HepG2 (cell line): ENCODE data around the gene ILRUN. TPM values are rescaled to one million over a fixed set of nuclear protein-coding genes. Genes with fewer than 3 reads are reported as not detected.
A peak's percentile ranks its signal among the peaks of the same experiment; 100 is the strongest.

Source experiments
- CBFB ChIP-seq: sonication (generic); formaldehyde crosslinking; IDR thresholded peaks from 2 replicates; pipeline ENCODE4 v1.4.0; 2020; ENCODE audit warnings: missing genetic modification reagents
- CCDC6 ChIP-seq: sonication (generic); formaldehyde crosslinking; IDR thresholded peaks from 2 replicates; pipeline ENCODE4 v1.8.1; 2022; ENCODE audit warnings: mild to moderate bottlenecking, missing genetic modification reagents, moderate library complexity
- ETV6 ChIP-seq: sonication (generic); formaldehyde crosslinking; conservative IDR thresholded peaks from 2 replicates; pipeline ENCODE4 v1.4.0; 2020; ENCODE audit warnings: missing genetic modification reagents
- FOXC1 ChIP-seq: sonication (generic); formaldehyde crosslinking; IDR thresholded peaks from 2 replicates; pipeline ENCODE4 v1.8.0; 2022; ENCODE audit warnings: mild to moderate bottlenecking, missing genetic modification reagents, borderline replicate concordance
- ISX ChIP-seq: sonication (generic); formaldehyde crosslinking; conservative IDR thresholded peaks from 2 replicates; pipeline ENCODE4 v1.5.0; 2020; ENCODE audit warnings: missing genetic modification reagents
- KLF12 ChIP-seq: sonication (generic); formaldehyde crosslinking; IDR thresholded peaks from 2 replicates; pipeline ENCODE4 v1.4.0; 2020; ENCODE audit warnings: missing genetic modification reagents, borderline replicate concordance
- KLF16 ChIP-seq, 2 experiments: sonication (generic) in 1 of 2; formaldehyde crosslinking in 1 of 2; IDR thresholded peaks; 2 replicates each; pipeline versions ENCODE4 v1.6.1 to v1.8.0; 2016 to 2023; ENCODE audit warnings: missing genetic modification reagents in 2 of 2, missing compliant biosample characterization in 1 of 2
- SP2 ChIP-seq: sonication (generic); formaldehyde crosslinking; IDR thresholded peaks from 2 replicates; pipeline ENCODE4 v1.5.1; 2020; ENCODE audit warnings: mild to moderate bottlenecking, missing genetic modification reagents
- TAF1 ChIP-seq: sonication (generic); formaldehyde crosslinking; IDR thresholded peaks from 2 replicates; pipeline ENCODE4 v1.4.0; 2020; ENCODE audit warnings: missing genetic modification reagents
- ZNF17 ChIP-seq: sonication (generic); formaldehyde crosslinking; IDR thresholded peaks from 2 replicates; pipeline ENCODE4 v1.5.0; 2020; ENCODE audit warnings: mild to moderate bottlenecking, missing genetic modification reagents
- ZNF20 ChIP-seq: sonication (generic); formaldehyde crosslinking; IDR thresholded peaks from 2 replicates; pipeline ENCODE4 v1.4.0; 2020; ENCODE audit warnings: mild to moderate bottlenecking, moderate library complexity, missing genetic modification reagents
- ZNF33A ChIP-seq: sonication (generic); formaldehyde crosslinking; IDR thresholded peaks from 2 replicates; pipeline ENCODE4 v1.5.1; 2020; ENCODE audit warnings: missing genetic modification reagents, mild to moderate bottlenecking, moderate library complexity, borderline replicate concordance
- ZNF496 ChIP-seq: sonication (generic); formaldehyde crosslinking; IDR thresholded peaks from 2 replicates; pipeline ENCODE4 v1.8.1; 2023; ENCODE audit warnings: mild to moderate bottlenecking, moderate library complexity, missing genetic modification reagents; ENCODE audit not compliant: insufficient replicate concordance
- ZNF543 ChIP-seq: sonication (generic); formaldehyde crosslinking; IDR thresholded peaks from 2 replicates; pipeline ENCODE4 v1.4.0; 2020; ENCODE audit warnings: mild to moderate bottlenecking, missing genetic modification reagents
- ZNF678 ChIP-seq: sonication (generic); formaldehyde crosslinking; IDR thresholded peaks from 2 replicates; pipeline ENCODE4 v1.4.0; 2020; ENCODE audit warnings: mild to moderate bottlenecking, missing genetic modification reagents
- ZNF7 ChIP-seq: IDR thresholded peaks from 2 replicates; pipeline ENCODE4 v1.6.1; 2016; ENCODE audit warnings: missing biosample characterization, missing genetic modification reagents
- polyA plus RNA-seq, 8 experiments: library from polyadenylated mRNA; depleted of rRNA in 3 of 8; stranded (reverse) in 7 of 8; unstranded in 1 of 8; fragments of >200 nt; fragmentation: Illumina TruSeq in 4 of 8; extraction: Trizol in 4 of 8; gene quantifications; 2 replicates each; pipeline versions ENCODE4 v1.2.1 to v1.2.3, GENCODE V29; 2011 to 2016; ENCODE audit warnings: low read depth in 4 of 8, missing spikeins in 1 of 8, mixed read lengths in 1 of 8; ENCODE audit not compliant: insufficient read depth in 1 of 8
- total RNA-seq, 5 experiments: library from RNA; depleted of rRNA; stranded (reverse); fragments of >200 nt; fragmentation: Illumina TruSeq; extraction: Trizol; gene quantifications; 2 replicates each; pipeline ENCODE4 v1.2.3, GENCODE V29; 2016; ENCODE audit warnings: low read depth in 1 of 5
- TF ChIP-seq, protein P1 (sequence below): sonication (generic); IDR thresholded peaks from 2 replicates; pipeline ENCODE4 v1.6.1; 2016; ENCODE audit warnings: low read depth, borderline replicate concordance
- TF ChIP-seq, protein P2 (sequence below): sonication (generic); formaldehyde crosslinking; conservative IDR thresholded peaks from 2 replicates; pipeline ENCODE4 v1.4.0; 2020; ENCODE audit warnings: mild to moderate bottlenecking, missing genetic modification reagents, moderate library complexity
- TF ChIP-seq, protein P3 (sequence below): sonication (generic); formaldehyde crosslinking; IDR thresholded peaks from 2 replicates; pipeline ENCODE4 v1.4.0; 2020; ENCODE audit warnings: mild to moderate bottlenecking, missing genetic modification reagents, borderline replicate concordance
- TF ChIP-seq, protein P4 (sequence below): sonication (generic); formaldehyde crosslinking; IDR thresholded peaks from 2 replicates; pipeline ENCODE4 v1.4.0; 2020; ENCODE audit warnings: missing genetic modification reagents, borderline replicate concordance

ILRUN gene
- total and polyA plus RNA-seq, 2 of the 13 experiments (the other 11 are each of a cell fraction or from before 2014, with no cell fraction given), result 45.5 to 66.6 TPM

DNA sequence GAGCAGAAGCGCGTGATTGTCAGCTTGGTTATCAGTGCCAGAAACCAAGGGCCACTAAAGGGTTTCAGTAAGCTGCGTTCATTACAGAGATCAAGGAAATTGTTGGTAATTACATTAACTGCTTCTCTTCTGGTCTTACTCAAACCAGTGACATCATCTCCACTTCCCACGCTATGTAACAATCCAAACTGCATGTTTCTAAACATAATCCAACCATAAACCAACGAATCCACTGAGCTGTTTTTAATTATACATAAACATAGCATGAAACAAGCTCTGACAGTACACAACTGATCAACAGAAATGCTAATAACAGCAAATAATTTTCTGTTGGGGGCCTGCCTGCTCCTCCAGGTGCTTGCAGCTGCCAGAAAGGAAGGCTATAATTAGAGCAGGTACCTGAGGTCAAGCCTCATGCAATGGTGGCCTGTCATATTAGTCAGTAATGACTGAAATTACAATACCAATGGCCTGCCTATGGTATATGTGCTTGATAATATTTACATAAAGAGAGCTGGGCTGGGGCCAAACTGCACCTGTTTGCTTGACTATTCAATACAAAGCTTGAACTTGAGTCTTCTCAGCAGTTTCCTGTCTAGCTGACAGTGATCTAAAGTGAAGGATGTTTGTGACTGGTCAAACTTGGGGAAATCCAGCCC is 40.1 kb downstream of the ILRUN start (continued):
- TF ChIP-seq ETV6 (CRISPR knock-in tag), result no peak
- TF ChIP-seq ZNF7, result no peak
- no peak for TF ChIP-seq ZNF496 (CRISPR knock-in tag)
- TF ChIP-seq, protein P1, sequence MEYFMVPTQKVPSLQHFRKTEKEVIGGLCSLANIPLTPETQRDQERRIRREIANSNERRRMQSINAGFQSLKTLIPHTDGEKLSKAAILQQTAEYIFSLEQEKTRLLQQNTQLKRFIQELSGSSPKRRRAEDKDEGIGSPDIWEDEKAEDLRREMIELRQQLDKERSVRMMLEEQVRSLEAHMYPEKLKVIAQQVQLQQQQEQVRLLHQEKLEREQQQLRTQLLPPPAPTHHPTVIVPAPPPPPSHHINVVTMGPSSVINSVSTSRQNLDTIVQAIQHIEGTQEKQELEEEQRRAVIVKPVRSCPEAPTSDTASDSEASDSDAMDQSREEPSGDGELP, result peak; percentile 52; the same call in 1 of the 2 replicates
- TF ChIP-seq CCDC6 (CRISPR knock-in tag), result no peak
- no peak for TF ChIP-seq ZNF20 (CRISPR knock-in tag)
- TF ChIP-seq, protein P2, sequence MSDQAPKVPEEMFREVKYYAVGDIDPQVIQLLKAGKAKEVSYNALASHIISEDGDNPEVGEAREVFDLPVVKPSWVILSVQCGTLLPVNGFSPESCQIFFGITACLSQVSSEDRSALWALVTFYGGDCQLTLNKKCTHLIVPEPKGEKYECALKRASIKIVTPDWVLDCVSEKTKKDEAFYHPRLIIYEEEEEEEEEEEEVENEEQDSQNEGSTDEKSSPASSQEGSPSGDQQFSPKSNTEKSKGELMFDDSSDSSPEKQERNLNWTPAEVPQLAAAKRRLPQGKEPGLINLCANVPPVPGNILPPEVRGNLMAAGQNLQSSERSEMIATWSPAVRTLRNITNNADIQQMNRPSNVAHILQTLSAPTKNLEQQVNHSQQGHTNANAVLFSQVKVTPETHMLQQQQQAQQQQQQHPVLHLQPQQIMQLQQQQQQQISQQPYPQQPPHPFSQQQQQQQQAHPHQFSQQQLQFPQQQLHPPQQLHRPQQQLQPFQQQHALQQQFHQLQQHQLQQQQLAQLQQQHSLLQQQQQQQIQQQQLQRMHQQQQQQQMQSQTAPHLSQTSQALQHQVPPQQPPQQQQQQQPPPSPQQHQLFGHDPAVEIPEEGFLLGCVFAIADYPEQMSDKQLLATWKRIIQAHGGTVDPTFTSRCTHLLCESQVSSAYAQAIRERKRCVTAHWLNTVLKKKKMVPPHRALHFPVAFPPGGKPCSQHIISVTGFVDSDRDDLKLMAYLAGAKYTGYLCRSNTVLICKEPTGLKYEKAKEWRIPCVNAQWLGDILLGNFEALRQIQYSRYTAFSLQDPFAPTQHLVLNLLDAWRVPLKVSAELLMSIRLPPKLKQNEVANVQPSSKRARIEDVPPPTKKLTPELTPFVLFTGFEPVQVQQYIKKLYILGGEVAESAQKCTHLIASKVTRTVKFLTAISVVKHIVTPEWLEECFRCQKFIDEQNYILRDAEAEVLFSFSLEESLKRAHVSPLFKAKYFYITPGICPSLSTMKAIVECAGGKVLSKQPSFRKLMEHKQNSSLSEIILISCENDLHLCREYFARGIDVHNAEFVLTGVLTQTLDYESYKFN (CRISPR knock-in tag), result peak; percentile 39; the same call in 1 of the 2 replicates
- TF ChIP-seq KLF12, result no peak
- no peak for TF ChIP-seq ZNF678 (CRISPR knock-in tag)
- TF ChIP-seq TAF1, result no peak
- TF ChIP-seq, protein P3, sequence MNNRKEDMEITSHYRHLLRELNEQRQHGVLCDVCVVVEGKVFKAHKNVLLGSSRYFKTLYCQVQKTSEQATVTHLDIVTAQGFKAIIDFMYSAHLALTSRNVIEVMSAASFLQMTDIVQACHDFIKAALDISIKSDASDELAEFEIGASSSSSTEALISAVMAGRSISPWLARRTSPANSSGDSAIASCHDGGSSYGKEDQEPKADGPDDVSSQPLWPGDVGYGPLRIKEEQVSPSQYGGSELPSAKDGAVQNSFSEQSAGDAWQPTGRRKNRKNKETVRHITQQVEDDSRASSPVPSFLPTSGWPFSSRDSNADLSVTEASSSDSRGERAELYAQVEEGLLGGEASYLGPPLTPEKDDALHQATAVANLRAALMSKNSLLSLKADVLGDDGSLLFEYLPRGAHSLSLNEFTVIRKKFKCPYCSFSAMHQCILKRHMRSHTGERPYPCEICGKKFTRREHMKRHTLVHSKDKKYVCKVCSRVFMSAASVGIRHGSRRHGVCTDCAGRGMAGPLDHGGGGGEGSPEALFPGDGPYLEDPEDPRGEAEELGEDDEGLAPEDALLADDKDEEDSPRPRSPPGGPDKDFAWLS, result no peak
- no peak for TF ChIP-seq ZNF543
- TF ChIP-seq ZNF33A (CRISPR knock-in tag), result no peak
- no peak for TF ChIP-seq SP2 (CRISPR knock-in tag)
- TF ChIP-seq KLF16 (CRISPR knock-in tag; IDR thresholded peaks at IDR 0.05), result no peak
- no peak for TF ChIP-seq CBFB (CRISPR knock-in tag)
- no peak for TF ChIP-seq FOXC1 (CRISPR knock-in tag)
- TF ChIP-seq ZNF17 (CRISPR knock-in tag), result no peak
- TF ChIP-seq ISX (CRISPR knock-in tag), result no peak
- TF ChIP-seq, protein P4, sequence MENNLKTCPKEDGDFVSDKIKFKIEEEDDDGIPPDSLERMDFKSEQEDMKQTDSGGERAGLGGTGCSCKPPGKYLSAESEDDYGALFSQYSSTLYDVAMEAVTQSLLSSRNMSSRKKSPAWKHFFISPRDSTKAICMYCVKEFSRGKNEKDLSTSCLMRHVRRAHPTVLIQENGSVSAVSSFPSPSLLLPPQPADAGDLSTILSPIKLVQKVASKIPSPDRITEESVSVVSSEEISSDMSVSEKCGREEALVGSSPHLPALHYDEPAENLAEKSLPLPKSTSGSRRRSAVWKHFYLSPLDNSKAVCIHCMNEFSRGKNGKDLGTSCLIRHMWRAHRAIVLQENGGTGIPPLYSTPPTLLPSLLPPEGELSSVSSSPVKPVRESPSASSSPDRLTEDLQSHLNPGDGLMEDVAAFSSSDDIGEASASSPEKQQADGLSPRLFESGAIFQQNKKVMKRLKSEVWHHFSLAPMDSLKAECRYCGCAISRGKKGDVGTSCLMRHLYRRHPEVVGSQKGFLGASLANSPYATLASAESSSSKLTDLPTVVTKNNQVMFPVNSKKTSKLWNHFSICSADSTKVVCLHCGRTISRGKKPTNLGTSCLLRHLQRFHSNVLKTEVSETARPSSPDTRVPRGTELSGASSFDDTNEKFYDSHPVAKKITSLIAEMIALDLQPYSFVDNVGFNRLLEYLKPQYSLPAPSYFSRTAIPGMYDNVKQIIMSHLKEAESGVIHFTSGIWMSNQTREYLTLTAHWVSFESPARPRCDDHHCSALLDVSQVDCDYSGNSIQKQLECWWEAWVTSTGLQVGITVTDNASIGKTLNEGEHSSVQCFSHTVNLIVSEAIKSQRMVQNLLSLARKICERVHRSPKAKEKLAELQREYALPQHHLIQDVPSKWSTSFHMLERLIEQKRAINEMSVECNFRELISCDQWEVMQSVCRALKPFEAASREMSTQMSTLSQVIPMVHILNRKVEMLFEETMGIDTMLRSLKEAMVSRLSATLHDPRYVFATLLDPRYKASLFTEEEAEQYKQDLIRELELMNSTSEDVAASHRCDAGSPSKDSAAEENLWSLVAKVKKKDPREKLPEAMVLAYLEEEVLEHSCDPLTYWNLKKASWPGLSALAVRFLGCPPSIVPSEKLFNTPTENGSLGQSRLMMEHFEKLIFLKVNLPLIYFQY, result no peak
